HG03432 (cell line): ENCODE measurements around the gene ANXA4.
"Not testable (repeated sequence)": the region's sequence is repeated elsewhere in the genome, so short reads cannot be mapped to it uniquely, and the experiment has no call there.

Experiments
- ATAC-seq: cut with Tn5 transposase; IDR thresholded peaks from one replicate; pipeline ENCODE4 v1.9.1; 2021; ENCODE audit warnings: mild to moderate bottlenecking, moderate library complexity; ENCODE audit not compliant: unreplicated experiment

ANXA4 gene

DNA sequence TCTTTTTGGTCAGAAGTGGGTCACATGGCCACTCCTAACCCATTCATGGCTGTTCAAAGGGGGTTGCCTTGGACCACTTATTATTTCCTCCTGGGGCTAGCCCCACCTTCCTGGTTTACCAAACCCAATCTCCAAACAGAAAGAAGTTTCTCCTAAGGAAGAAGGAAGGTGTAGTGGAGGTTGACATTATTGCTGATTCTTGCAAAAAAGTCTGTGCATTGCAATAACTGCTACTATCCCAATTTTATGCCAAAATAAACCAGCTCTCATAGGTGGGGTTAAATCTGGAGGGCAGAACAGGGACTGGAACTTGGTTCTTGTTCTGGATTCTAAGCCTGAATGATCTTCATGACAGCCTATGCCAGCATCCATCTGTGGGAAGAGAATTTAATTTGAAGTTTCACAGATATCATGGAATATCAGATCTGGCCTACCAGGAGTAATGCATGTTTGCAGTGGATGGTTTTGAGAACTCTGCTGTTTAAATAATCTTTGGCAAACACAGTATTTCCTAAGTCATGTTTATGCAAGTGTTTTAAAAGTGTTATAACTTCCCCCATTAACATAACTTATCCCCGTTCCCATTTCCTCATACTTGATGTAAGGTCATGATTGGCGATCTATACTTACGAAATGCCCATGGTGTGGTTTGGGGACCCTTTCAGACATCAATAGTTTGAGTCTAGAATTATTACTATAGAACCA, 11.9 kb downstream of the ANXA4 start:
- no peak for ATAC-seq

DNA sequence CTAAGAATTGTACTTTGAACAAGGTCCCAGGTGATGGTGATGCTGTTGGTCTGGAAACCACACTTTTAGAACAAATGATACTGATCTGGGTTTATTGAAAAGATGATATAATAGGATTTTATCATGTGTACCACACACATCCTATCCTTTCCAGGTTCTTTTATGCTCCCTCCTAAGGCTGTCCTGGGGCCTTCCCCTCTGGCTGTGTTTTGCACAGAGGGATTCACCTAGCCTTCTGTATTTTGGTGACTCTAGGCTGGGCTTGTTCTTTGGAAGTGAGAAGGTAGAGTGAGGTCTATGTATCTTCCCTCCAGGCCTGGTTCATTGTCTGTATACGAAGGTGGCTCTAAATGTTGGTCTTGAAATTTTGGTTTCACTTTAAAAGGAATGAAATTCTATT, 12.7 kb downstream of the ANXA4 start:
- ATAC-seq: no peak

DNA sequence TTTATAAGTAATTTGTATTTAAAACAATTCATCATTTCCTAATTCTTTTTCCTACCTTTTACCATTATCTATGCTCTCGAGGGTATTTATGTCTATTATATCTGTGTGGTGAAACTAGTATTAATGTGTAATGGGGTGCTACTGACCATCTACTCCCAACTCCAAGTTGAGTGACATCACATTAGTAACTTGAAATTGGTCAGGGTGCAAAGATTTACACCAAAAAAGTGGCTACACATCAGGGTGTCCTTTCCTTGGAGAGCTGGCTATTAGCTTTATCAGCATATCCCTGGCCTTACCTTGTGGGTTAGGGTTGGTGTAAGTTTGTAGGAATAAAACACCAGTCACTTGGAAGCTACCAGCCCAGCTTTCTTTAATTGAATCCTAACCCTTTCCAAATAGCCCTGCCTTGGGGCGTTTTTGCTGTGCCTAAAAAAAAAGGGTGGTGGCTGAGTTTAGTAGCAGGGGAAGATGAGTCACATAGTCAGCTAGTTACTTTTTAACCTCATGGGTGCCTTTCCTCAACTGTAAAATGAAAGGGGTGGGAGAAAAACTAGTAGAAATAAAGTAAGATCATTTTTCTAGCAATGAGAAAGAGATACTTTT, 14.0 kb downstream of the ANXA4 start:
- peak; percentile 75 for ATAC-seq

DNA sequence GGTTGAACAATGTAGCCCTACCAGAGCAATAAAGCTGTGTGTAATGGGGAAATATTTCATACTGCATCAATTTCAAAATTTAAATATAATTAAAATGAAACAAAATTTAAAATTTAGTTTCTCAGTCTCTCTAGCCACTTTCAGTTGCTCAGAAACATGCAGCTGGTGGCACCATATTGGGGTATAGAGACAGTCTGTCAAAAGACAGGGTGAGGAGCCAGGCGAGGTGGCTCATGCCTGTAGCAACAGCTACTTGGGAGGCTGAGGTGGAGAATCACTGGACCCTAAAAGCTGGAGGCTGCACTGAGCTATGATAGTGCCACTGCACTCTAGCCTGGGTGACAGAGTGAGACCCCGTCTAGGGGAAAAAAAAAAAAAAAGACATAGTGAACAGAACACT, 20.1 kb downstream of the ANXA4 start:
- no peak for ATAC-seq

DNA sequence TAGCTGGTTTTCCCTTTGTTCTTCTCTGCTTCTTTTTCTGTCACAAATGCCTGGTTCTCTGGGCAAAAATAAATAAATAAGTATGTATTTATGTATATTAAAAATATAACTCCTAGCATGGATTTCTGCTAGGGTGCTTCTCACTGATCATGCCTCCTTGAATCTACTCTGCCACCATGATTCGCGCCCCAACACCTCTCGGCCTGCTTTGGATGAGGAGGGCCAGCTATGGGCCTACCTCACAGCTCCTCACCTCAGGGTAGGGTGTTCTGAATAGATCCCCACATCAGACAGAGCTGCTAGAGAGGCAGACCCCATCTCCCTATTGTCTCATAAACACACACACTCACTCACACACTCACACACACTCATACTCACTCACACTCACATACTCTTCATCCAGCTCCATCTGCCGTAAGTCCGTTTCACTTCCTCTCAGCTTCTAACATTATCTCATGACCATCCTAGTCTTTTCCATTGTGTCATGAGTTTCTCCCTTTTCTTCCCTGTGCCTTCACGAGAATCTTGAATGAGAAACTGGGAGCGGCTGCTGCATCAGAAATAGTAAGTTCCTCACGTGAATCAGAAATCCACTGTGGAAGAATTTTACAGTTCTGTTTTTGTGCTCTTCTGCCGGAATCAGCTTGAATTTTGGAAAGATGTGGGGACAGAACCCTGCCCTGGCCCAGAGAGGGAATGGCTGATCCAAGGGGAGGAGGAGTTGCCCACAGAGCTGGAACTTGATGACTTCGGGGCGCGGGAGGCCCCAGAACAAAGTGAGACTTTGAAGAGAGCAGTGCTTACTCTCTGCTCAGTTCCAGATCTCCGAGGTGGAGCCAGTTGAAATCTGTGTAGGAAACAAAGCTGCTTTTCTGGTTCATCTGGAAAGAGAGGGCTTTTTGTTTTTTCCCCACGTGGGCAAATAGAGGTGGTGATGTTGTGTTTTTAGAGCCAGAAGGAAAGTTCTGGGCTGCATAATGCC, 20.9 kb downstream of the ANXA4 start:
- no peak for ATAC-seq

DNA sequence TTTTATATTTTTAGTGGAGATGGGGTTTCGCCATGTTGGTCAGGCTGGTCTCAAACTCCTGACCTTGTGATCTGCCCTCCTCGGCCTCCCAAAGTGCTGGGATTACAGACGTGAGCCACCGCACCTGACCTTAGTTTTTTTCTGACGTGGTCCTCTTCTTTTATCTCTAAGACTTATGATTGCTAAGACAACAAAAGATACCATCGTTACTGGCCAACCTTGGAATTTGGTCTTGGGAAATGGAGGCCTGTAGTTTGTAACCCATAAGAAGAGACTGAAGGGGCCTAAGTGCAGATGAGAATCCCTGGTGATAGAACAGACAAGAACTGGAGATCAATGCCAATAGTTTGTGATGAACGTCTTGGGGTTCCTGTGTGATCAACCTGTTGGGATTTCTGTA, 21.9 kb downstream of the ANXA4 start:
- ATAC-seq: not testable (repeated sequence)

DNA sequence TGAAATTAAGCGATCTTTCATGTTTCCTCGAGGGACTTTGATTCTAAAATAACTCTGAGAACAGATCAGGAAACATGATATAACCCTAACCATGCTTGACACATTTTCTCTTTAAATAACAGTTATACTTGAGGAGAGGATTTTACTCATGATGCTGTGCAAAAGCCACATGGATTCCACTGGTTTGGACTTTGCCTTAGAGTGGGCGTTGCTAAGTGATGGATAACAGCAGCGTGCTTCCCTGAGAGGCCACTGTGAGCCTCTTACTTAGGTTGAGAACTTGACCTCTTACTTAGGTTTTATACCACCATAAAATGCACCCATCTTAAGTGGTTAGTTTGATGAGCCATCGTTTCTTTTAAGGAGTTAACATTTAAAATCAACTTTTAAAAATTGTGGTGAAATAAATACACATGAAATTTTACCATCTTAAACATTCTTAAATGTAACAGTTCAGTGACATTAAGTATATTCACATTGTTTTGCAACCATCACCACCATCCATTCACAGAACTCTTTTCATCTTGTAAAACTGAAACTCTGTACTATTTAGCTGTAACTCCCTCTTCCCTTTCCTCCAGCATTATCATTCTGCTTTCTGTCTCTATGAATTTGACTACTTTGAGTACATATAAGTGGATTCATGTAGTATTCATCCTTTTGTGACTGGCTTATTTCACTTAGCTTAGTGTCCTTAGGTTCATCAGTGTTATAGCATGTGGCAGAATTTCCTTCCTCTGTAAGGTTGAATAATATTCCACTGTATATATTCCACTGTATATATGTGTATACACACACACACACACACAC, 22.6 kb downstream of the ANXA4 start:
- ATAC-seq: peak; percentile 56

DNA sequence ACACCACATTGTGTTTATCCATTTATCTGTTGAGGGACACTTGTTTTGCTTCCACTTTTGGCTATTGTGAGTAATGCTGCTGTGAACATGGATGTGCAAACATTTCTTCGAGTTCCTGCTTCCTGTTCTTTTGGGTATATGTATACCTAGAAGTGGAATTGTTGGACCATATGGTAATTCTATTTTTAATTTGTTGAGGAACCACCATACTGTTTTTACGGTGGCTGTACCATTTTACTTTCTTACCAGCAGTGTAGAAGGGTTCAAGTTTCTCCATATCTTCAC, 23.1 kb downstream of the ANXA4 start:
- ATAC-seq: no peak

DNA sequence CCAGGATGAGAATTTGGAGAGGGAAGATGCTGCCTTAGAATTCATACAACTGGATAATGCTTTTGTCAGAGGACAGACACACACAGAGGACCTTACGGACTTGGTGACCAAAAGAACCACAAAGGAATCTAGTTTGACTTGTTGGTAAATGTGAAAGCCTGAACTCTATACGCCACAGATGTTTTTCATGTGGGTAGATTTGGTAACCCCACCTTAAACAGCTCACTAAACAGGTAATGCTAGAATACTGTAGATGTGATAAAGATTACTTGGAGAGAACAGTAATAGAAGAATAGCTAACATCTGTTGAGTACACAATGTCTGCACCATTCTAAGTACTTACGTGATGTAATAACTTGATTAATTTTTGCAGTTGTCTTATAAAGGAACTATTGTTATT, 24.1 kb downstream of the ANXA4 start:
- ATAC-seq: no peak

DNA sequence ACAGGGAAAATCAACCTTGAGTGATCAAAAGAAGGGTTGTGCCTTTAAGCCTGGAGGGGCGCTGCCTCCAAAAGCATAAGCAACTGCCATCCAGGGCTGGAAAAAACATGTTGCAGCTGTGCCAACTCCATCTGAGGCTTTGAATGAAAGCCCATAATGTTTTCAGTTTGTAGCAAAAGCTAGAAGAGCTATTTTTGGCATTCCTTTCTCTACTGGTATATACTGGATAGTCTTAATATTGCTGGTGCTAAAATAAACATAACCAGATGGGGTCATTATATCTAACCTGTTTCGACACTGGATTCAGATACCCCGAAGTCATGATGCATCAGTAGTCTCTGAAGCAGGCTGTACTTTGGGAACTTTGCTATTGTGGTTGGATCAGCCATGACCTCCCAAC, 25.1 kb downstream of the ANXA4 start:
- no peak for ATAC-seq

DNA sequence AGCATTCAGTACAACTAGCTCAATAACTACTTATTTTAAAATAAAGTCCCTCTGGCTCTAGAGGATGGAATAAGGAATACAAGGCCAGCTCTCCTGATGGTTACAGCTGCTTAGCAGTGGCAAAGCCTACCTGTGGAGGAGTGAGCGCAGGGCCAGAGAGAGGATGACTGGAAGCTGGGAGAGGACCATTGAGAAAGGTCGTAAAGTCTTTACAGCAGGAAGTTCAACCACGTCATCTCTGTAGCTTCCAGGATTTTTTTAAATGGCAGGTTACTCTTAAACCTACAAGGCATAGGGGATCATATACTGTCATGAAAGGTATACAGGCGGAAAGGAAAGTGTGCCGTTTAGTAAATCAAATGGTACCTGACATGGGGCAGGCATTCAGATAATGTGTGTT, 26.3 kb downstream of the ANXA4 start:
- no peak for ATAC-seq

DNA sequence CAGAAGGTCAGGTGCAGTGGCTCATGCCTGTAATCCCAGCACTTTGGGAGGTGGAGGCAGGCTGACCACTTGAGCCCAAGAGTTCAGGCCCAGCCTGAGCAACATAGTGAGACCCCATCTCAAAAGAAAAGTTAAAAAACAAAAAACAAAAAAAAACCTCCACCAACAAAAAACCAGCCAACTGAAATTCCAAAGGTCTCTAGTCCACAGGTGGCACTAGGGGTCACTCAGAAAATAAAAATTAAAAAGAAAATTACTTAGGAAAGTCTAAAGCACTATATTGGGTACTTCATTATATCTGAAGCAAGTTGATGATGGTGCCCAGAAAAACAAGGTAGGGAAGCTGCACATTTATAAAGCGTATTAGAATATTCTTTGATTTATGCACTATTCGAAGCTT, 26.9 kb downstream of the ANXA4 start:
- no peak for ATAC-seq

DNA sequence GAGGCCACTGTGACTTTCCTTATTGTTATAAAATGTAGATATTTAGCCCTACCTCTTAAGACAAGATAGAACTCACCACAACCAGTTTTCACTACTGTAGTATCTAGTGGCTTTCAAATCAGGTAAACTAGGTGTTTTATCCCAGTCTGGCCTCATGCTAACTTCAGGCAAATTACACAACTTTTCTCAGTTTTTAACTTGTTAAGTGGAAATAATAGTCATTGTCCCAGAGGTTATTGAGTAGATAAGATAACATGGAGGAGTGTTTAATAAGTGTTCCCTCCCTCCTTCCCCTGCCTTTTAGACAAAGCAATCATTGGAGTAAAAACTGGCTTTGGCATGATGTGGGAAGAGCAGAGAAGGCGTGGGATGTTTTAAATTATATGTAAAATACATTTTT, 27.3 kb downstream of the ANXA4 start:
- ATAC-seq: no peak

DNA sequence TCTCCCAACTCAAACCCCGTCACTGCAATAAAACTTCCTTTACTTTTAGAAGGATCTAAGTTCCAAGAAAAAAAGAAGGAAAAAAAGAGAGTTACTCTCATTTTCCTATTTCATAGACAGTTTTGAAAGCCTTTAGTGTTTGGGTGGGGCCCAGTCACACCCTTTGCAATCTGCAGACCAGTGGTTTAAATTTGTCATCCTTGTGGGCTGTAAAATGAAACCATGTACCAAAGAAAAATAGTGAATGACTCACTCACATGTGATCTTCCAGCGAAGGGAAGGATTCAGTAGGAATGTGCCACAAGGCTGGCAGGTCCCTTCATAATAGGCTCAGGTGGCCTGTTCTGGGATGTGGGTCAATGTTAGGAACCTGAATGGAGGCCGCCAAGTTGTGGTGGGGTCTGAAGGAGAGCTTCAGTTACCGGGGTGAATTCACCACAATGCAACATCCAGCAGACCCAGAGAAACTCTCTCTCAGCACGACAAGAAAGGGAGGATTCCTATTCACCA, 28.3 kb downstream of the ANXA4 start:
- peak; percentile 33 for ATAC-seq

DNA sequence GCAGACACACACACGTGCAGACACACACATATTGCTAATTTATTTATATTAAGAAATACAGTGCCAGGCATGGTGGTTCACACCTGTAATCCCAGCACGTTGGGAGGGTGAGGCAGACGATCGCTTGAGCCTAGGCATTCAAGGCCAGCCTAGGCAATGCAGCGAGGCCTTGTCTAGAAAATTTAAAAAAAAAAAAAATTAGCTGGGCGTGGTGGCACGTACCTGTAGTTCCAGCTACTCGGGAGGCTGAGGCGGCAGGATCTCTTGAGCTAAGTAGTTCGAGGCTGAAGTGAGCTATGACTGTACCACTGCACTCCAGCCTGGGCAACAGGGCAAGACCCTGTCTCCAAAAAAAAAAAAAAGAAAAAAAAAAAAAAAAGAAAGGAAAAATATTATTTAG, 28.8 kb downstream of the ANXA4 start:
- no peak for ATAC-seq

DNA sequence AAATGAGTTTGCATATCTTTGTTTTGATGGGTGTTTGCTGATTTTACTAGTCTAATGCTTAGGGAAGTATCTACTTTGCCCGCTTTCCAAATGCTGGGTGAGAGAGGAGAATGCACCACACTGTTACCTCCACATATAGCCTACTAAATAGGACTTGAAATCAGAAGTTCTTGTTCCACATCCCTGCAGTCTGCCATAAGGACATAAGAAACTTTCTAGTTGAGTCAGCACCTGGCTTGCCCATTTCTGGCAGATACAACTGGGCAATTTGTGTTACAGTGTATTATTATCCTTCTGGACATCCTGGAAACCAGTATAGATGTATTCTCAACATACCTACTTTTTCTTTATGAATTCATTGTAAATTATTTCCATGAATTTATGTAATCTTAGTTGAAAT, 29.5 kb downstream of the ANXA4 start:
- no peak for ATAC-seq

DNA sequence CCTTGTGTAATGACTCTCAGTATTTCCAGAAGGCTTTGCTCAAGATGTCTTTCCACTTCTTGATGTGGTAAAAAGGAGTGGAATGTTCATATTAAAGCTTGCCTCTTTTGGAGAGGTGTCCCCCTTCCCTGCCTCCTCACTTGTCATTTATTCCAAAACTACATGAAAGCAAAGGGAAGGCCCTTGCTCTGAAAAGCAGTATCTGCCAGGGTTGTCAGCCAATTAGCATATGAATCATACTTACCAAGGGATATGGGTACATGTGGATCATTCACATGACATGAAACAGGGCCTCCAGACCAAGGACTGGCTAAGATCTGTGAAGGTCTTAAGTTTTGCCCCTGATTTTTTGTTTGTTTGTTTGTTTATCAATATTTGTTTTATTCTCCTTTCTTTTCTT, 31.3 kb downstream of the ANXA4 start:
- no peak for ATAC-seq

DNA sequence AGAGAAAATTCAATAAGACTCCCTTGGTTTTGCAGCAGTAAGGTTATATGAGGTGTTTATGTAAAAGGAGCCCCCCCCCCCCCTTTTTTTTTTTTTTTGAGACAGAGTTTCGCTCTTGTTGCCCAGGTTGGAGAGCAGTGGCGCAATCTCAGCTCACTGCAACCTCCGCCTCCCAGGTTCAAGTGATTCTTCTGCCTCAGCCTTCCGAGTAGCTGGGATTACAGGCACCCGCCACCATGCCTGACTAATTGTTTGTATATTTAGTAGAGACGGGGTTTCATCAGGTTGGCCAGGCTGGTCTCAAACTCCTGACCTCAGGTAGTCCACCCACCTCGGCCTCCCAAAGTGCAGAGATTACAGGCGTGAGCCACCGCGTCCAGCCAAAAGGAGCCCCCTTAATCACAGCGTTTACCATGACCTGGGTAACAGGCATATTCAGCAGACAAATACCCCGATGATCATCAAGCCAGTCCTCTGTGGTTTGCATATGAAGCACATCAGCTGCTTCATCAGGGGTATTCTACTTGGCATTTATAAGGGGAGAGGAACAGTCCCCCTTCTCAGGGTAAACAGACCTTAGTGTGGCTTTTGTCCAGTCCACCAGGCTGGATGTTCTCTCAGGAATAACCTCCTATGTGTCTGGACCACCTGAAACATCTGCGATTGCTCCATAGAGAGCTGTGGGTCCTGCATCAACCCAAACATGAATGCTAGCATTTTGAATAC, 32.5 kb downstream of the ANXA4 start:
- not testable (repeated sequence) for ATAC-seq

DNA sequence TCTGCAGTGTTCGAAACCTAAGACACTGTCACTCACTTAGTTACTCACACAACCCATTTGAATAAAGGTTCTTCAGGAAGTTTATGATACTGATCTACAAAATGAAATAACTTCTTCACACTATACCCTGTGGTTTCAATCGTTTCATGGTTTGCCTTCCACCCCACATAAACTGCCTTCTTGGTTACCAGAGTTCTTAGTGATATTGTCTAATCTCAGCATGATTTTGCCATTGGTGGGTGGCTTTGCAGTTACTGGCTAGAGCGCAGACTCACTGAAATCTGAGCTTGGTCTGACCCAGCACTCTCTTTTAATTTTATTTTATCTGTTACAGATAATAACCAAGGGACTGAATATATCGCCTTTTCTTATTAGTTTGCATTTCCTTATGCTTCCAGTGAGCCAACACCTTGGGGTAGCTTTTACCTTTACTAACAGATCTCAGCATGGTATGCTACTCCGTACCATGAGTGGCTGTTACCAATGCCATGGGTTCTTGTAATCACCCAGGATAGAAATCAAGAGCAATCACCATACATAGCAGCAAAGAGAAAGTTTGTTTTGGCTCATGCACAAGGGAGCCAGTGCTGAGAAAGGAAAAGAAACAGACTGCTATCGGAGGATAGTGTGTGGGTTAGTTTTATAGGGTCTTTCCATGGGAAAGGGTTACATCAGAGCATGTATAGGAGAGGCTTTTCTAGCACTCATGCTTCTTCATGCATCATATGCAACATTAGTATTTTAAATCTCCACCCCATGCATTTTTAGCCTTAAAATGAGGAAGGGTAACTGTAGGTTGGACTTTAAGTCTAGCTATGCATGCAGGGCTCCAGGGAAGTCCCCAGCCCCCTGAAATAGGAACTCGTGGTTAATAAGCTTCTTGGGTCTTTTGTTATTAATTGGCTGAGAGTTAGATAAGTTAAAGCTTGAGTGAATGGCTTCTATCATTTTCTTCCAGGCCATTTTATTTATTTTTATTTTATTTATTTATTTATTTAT, 33.3 kb downstream of the ANXA4 start:
- peak; percentile 54 for ATAC-seq
